ENCODE results near the gene PROK1.

DNA sequence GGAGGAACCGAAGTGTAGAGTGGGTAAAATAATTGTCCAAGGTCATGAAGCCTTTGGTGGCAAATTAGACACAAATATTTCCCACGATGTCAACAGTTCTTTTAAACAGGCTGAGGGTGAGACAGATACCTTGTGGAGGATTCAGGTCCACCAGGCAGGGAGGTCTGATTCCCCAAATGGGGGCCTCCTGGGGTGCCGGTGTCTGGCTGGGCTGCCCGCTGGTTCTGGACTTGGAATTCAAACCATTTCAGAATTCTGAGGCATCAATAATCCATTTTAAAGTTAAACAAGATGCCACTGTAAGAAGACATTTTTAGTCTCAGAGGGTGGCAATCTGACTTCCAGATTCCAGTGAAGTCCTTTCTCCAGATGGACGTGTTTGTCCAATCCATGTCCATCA lies 52.5 kb downstream of the PROK1 start:
- TF ChIP-seq, protein P1, sequence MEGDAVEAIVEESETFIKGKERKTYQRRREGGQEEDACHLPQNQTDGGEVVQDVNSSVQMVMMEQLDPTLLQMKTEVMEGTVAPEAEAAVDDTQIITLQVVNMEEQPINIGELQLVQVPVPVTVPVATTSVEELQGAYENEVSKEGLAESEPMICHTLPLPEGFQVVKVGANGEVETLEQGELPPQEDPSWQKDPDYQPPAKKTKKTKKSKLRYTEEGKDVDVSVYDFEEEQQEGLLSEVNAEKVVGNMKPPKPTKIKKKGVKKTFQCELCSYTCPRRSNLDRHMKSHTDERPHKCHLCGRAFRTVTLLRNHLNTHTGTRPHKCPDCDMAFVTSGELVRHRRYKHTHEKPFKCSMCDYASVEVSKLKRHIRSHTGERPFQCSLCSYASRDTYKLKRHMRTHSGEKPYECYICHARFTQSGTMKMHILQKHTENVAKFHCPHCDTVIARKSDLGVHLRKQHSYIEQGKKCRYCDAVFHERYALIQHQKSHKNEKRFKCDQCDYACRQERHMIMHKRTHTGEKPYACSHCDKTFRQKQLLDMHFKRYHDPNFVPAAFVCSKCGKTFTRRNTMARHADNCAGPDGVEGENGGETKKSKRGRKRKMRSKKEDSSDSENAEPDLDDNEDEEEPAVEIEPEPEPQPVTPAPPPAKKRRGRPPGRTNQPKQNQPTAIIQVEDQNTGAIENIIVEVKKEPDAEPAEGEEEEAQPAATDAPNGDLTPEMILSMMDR (conservative IDR thresholded peaks at IDR 0.05; ENCODE audit: low read length) = no peak
- TF ChIP-seq EZH2phosphoT487 (IDR thresholded peaks at IDR 0.05; ENCODE audit: borderline replicate concordance, low read depth, low read length) = no peak

All from OCI-LY7 (cell line).